NB4 (cell line): ENCODE measurements around the gene ZBP1.
A peak's percentile ranks its signal among the peaks of the same experiment; 100 is the strongest.

ENCODE experiments used
- DNase-seq: peaks from one replicate; pipeline ENCODE4 v3.0.0; 2010; ENCODE audit warnings: low read depth
- H3K4me3 ChIP-seq: one replicate; pipeline ENCODE4 v1.5.1; 2011; ENCODE audit warnings: mild to moderate bottlenecking, low read depth, low read length, moderate library complexity
- MYC ChIP-seq: IDR thresholded peaks from 2 replicates; pipeline ENCODE4 v1.6.1; 2011; ENCODE audit warnings: low read depth, low read length
- POLR2A ChIP-seq: IDR thresholded peaks from 2 replicates; pipeline ENCODE4 v1.6.1; 2011; ENCODE audit warnings: mild to moderate bottlenecking; ENCODE audit not compliant: insufficient read length; ENCODE audit errors: extremely low read depth
- TF ChIP-seq, protein P1 (sequence below): IDR thresholded peaks from 2 replicates; pipeline ENCODE4 v1.6.1; 2011; ENCODE audit warnings: low read depth, low read length
- TF ChIP-seq, protein P2 (sequence below): IDR thresholded peaks from one replicate; pipeline ENCODE4 v1.5.1; 2012; ENCODE audit warnings: low read depth, low read length

The ZBP1 gene

DNA sequence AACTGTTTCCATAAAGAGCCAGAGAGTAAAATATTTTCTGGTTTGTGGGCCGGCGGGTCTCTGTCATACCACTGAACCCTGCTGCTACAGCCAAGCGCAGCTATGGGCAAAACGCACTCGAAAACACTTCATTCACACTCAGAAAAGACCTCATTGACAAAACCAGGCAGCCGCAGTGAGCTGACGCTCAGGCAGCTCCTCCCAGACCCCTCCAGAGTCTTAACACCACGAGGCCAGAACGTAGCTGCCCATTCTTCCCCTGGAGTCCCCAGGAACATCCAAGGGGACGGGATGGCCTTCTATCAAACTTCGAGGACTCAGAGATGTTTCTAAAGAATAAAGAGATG lies 35.6 kb upstream of the ZBP1 start:
- DNase-seq: no peak

GRCh38 chr20:57654998-57655808 lies 35.0 kb upstream of the ZBP1 start:
- no peak overlapping the region for H3K4me3 ChIP-seq
- TF ChIP-seq, protein P1, sequence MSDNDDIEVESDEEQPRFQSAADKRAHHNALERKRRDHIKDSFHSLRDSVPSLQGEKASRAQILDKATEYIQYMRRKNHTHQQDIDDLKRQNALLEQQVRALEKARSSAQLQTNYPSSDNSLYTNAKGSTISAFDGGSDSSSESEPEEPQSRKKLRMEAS: no peak
- TF ChIP-seq, protein P2, sequence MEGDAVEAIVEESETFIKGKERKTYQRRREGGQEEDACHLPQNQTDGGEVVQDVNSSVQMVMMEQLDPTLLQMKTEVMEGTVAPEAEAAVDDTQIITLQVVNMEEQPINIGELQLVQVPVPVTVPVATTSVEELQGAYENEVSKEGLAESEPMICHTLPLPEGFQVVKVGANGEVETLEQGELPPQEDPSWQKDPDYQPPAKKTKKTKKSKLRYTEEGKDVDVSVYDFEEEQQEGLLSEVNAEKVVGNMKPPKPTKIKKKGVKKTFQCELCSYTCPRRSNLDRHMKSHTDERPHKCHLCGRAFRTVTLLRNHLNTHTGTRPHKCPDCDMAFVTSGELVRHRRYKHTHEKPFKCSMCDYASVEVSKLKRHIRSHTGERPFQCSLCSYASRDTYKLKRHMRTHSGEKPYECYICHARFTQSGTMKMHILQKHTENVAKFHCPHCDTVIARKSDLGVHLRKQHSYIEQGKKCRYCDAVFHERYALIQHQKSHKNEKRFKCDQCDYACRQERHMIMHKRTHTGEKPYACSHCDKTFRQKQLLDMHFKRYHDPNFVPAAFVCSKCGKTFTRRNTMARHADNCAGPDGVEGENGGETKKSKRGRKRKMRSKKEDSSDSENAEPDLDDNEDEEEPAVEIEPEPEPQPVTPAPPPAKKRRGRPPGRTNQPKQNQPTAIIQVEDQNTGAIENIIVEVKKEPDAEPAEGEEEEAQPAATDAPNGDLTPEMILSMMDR: no peak
- TF ChIP-seq POLR2A (no peak), MYC (no peak)
- DNase-seq: no peak

More for the DNA sequence above, 35.6 kb upstream of the ZBP1 start:
- H3K4me3 ChIP-seq: no peak overlapping the region
- TF ChIP-seq MYC: no peak
- TF ChIP-seq, protein P1: no peak
- TF ChIP-seq, protein P2: no peak
- TF ChIP-seq POLR2A: no peak

GRCh38 chr20:57654363-57654997 lies 34.3 kb upstream of the ZBP1 start:
- H3K4me3 ChIP-seq: no peak overlapping the region
- TF ChIP-seq, protein P2: peak; percentile 91
- no peak for TF ChIP-seq POLR2A
- TF ChIP-seq, protein P1: peak; percentile 45; the same call in 1 of the 2 replicates
- peak; percentile 51 for TF ChIP-seq MYC
- DNase-seq: peak; percentile 66

DNA sequence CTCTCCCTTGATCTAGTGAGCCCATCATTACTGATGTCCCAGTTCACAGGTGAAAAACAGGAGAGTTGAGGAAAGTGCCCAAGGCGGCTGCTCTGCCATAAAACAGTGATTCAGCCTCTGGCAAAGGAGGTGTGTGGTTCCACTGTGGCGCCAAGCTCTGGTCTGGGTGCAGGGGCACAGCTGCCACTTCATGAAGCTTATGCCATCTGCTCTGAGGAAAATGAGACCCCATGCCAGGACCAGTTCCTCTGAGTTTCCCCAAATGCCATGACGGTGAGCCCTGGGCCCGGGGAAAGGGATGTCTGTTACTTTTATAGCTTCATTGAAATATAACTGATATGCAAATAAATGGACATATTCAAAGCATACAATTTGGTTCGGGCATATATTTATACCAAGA lies 33.7 kb upstream of the ZBP1 start:
- TF ChIP-seq MYC: no peak
- TF ChIP-seq, protein P2: no peak
- no peak for TF ChIP-seq POLR2A
- TF ChIP-seq, protein P1: no peak
- no peak for DNase-seq

DNA sequence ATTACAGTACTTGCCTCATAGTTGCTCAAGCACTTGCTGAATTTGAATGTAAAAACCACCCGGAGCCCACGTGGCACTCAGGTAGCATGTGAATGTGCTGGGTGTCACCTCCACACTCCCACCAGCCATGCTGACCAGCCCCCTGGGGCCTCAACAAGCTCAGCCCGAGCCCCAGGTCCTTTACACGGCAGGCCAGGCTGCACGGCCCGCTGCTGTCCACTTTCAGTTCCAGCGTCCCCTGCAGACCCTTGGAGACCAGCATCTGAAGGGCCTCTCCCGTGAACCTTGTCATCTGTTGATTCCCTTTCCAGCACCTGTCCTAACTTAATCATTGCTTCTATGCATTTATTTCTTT lies 33.3 kb upstream of the ZBP1 start:
- TF ChIP-seq, protein P1: no peak
- TF ChIP-seq POLR2A (no peak), MYC (no peak)
- TF ChIP-seq, protein P2: no peak
- H3K4me3 ChIP-seq: no peak overlapping the region
- no peak for DNase-seq

More for the DNA sequence above, 33.7 kb upstream of the ZBP1 start:
- no peak overlapping the region for H3K4me3 ChIP-seq
